GM18517 (cell line): ENCODE data around the gene NPW.
A peak's percentile ranks its signal among the peaks of the same experiment; 100 is the strongest.

Experiments
- ATAC-seq: cut with Tn5 transposase; IDR thresholded peaks from one replicate; pipeline ENCODE4 v1.9.1; 2021; ENCODE audit warnings: mild to moderate bottlenecking, moderate library complexity; ENCODE audit not compliant: unreplicated experiment

The NPW gene

GRCh38 chr16:2034696-2035430 lies 15.3 kb downstream of the NPW start:
- no peak for ATAC-seq

- ATAC-seq, result no peak
Observed at GRCh38 chr16:2035431-2036199, 16.0 kb downstream of the NPW start.

DNA sequence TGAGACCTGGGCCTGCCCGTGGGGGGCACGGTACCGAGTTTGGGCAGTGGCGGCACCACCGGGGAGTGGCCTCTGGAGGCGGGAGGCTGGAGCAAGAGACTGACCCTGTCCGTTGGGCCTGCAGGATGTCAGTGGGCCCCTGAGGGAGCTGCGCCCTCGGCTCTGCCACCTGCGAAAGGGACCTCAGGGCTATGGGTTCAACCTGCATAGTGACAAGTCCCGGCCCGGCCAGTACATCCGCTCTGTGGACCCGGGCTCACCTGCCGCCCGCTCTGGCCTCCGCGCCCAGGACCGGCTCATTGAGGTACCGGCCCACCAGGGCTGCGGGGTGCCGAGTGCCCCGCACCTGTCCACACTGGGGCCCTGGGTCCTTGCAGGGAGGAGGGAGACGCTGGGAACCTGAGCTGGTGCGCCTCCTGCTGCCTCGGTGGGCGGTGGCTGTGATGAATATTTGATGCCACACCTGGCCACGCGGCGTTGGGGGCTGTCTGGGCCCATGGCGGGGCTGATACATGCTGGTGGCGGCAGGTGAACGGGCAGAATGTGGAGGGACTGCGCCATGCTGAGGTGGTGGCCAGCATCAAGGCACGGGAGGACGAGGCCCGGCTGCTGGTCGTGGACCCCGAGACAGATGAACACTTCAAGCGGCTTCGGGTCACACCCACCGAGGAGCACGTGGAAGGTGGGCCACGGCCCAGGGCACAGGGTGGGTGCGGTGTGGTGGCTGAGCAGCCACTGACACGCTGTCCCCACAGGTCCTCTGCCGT lies 16.8 kb downstream of the NPW start:
- no peak for ATAC-seq

DNA sequence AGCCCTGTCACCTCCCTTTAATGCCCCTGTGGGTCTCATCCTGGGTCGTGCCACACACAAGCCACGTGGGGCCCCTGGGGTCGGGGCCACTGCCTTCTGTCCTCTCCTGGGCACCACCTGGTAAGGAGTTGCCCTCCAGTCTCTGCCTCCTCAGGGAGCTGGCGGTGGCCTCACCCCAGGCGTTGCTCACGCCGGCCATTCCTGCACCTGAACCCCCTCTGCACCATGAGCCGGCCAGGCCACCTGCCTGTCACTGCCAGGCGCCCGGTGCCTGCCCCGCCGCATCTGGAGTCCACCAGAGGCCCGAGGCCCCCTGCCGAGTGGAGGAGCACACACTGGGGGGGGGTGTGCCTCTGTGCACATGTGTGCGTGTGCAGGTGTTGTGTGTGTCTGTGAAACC lies 17.5 kb downstream of the NPW start:
- ATAC-seq, result no peak

DNA sequence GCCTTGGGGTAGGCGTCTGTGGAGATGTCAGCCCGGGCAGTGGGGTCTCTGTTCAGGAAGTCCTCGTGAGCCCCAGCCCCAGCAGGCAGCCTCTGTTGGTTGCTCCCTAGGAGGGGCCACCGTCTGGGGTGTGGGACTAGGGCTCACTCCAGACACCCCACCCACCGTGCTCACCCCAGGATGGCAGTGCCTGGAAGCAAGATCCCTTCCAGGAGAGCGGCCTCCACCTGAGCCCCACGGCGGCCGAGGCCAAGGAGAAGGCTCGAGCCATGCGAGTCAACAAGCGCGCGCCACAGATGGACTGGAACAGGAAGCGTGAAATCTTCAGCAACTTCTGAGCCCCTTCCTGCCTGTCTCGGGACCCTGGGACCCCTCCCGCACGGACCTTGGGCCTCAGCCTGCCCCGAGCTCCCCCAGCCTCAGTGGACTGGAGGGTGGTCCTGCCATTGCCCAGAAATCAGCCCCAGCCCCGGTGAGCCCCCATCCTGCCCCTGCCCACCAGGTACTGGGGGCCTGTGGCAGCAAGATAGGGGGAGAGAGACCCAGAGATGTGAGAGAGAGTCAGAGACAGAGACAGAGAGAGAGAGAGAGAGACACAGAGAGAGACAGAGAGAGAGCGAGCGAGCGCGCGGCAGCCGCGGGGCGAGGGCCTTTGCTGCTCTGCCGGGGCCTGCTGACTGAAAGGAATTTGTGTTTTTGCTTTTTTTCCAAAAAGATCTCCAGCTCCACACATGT lies 18.2 kb downstream of the NPW start:
- no peak for ATAC-seq

- ATAC-seq, result no peak
Observed at GRCh38 chr16:2038382-2039231, 19.0 kb downstream of the NPW start.

- ATAC-seq, result no peak
Observed at GRCh38 chr16:2039274-2040031, 19.9 kb downstream of the NPW start.

- no peak for ATAC-seq
Observed at GRCh38 chr16:2040041-2040786, 20.6 kb downstream of the NPW start.

GRCh38 chr16:2040787-2041522 lies 21.4 kb downstream of the NPW start:
- ATAC-seq, result no peak

GRCh38 chr16:2042171-2042985 lies 22.8 kb downstream of the NPW start:
- no peak for ATAC-seq

GRCh38 chr16:2042986-2043666 lies 23.5 kb downstream of the NPW start:
- ATAC-seq, result no peak

GRCh38 chr16:2043667-2044451 lies 24.3 kb downstream of the NPW start:
- no peak for ATAC-seq

DNA sequence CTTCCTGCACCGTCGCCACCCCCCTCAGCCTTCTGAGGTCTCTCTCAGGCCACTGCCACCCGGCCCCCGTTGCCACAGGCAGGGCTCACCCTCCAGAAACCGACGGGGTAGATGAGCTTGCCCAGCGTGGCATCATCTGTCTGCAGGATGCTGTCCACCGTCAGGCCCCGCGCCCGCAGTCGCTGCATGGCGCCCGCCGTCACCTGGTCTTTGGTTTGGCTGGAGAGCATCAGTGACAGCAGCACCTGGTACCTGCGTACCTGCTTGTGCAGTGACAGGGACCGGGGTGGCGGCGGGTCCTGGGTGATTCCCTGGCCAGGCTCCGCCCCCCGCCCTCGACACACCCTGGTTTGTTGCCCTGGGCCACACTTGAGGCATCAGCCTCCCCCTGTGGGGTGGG lies 25.0 kb downstream of the NPW start:
- no peak for ATAC-seq

DNA sequence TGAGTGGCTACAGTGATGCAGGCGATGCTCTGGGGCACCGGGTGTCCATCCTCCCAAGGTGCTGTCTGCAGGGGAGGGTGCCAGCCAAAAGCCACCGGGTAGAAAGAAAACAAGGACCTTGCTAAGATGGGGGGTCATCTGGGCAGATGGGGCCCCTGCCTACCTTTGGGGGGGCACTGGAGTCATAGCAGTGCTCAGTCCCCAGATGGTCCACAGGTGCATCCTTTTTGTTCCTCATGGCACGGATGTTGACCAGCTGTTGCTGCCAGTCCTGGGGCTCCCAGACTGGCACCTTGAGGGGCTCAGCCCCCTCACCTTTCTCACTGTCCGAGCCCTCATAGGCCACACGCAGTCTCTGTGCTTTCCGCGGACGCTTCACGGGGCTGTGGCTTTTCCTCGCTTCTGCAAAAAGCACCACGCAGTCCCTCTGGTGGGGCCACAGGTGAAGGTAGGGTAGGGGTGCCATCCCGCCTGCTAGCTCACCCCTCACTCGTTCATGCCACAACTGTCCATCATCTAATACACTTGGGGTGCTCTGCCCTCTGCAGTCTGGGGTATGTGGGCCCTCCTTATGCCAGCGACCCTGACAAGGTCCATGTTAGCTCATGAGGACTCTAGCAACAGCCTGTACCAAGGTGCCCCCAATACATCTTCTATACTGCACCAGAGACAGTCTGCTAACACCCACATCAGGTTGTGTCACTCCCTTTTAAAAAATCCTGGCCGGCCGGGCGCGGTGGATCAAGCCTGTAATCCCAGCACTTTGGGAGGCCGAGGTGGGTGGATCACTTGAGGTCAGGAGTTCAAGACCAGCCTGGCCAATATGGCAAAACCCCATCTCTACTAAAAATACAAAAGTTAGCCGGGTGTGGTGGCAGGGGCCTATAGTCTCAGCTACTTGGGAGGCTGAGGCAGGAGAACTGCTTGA lies 26.6 kb downstream of the NPW start:
- no peak for ATAC-seq

DNA sequence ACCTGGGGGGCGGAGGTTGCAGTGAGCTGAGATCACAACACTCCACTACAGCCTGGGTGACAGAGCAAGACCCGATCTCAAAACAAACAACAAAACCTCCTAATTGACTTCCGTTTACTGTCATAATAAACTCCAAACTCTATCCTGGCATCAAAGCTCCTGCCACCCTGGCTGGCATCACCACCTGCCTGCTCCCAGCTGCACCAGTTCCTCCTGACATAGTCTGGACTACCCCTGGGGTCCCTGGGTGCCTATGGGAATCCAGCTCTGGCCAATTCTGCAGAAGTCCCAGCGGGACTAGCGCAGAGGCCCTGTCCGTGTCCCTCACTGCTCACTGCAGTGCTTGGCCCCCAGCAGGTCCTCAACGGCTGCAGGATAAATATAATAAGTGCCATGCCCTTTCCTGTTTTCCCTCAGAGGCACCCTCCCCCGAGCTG lies 27.3 kb downstream of the NPW start:
- peak; percentile 4 for ATAC-seq
